H1 (cell line): Measurements from ENCODE around the gene CADPS. TPM values are rescaled to one million over a fixed set of nuclear protein-coding genes. Genes with fewer than 3 reads are reported as not detected.

Experiments used
- CTCF ChIA-PET: fragments of 300-600 bp; sonication (Branson Sonifier 250); formaldehyde crosslinking; loops from one replicate; lab custom pipeline; 2021; ENCODE audit not compliant: partially characterized antibody; lab: Charles Lee
- POLR2A ChIA-PET: fragments of 300-600 bp; sonication (Branson Sonifier 250); formaldehyde crosslinking; loops from one replicate; lab custom pipeline; 2021; ENCODE audit warnings: inconsistent platforms; ENCODE audit not compliant: partially characterized antibody; lab: Charles Lee
- DNase-seq, 2 experiments: peaks; one replicate each; pipeline versions ENCODE4 v3.0.0 to v3.0.0-alpha.2; 2010 to 2022; ENCODE audit warnings: low spot score in 2 of 2, low read depth in 1 of 2, mixed read lengths in 1 of 2
- FAIRE-seq: peaks from 2 replicates; lab custom pipeline; 2011; peaks lifted over from hg19 to GRCh38; lab: Jason Lieb, UNC
- H2AFZ ChIP-seq: 2 replicates; pipeline ENCODE4 v1.8.1; 2012; ENCODE audit warnings: low read length, inconsistent platforms
- H2AK5ac ChIP-seq: 2 replicates; pipeline ENCODE4 v1.6.1; 2013; ENCODE audit warnings: low read depth, low read length
- H2BK120ac ChIP-seq: replicated peaks from 2 replicates; pipeline ENCODE3; 2013; ENCODE audit warnings: low read depth, low read length, inconsistent platforms
- H2BK12ac ChIP-seq: 2 replicates; pipeline ENCODE4 v1.6.1; 2013; ENCODE audit warnings: low read depth, low read length
- H2BK15ac ChIP-seq: 2 replicates; pipeline ENCODE4 v1.6.1; 2013; ENCODE audit warnings: low read length
- H2BK20ac ChIP-seq: 2 replicates; pipeline ENCODE4 v1.6.1; 2013; ENCODE audit warnings: low read length
- H2BK5ac ChIP-seq: 2 replicates; pipeline ENCODE4 v1.6.1; 2013; ENCODE audit warnings: low read depth, low read length
- H3K14ac ChIP-seq: 2 replicates; pipeline ENCODE4 v1.6.1; 2013; ENCODE audit warnings: inconsistent platforms; ENCODE audit not compliant: insufficient read length
- H3K18ac ChIP-seq: 2 replicates; pipeline ENCODE4 v1.6.1; 2013; ENCODE audit warnings: low read length; ENCODE audit errors: extremely low read depth
- H3K23ac ChIP-seq: 2 replicates; pipeline ENCODE4 v1.6.1; 2013; ENCODE audit warnings: inconsistent platforms; ENCODE audit not compliant: insufficient read length
- H3K23me2 ChIP-seq: 2 replicates; pipeline ENCODE4 v1.6.1; 2013; ENCODE audit warnings: low read depth, low read length
- H3K27ac ChIP-seq: 2 replicates; pipeline ENCODE4 v1.6.1; 2011; ENCODE audit warnings: low read depth, low read length, inconsistent platforms
- H3K27me3 ChIP-seq, 4 experiments: replicated peaks in 1 of 4; 1 replicate in 1 of 4; 2 replicates in 3 of 4; pipeline versions ENCODE4 v1.6.1 to v1.8.1; 2011 to 2013; ENCODE audit warnings: low read length in 3 of 4, mild to moderate bottlenecking in 3 of 4, inconsistent platforms in 2 of 4, mixed read lengths in 2 of 4, moderate library complexity in 1 of 4; ENCODE audit not compliant: control insufficient read depth in 3 of 4, insufficient read depth in 3 of 4; ENCODE audit errors: extremely low read depth in 1 of 4
- H3K36me3 ChIP-seq, 4 experiments: 2 replicates each; pipeline versions ENCODE4 v1.6.1 to v1.8.1; 2011 to 2013; ENCODE audit warnings: mild to moderate bottlenecking in 4 of 4, low read length in 3 of 4, moderate library complexity in 2 of 4, control low read depth in 1 of 4, inconsistent platforms in 1 of 4; ENCODE audit not compliant: insufficient read depth in 4 of 4, control insufficient read depth in 2 of 4
- H3K4ac ChIP-seq: replicated peaks from 2 replicates; pipeline ENCODE3; 2013; ENCODE audit warnings: low read length, low read depth, mixed read lengths, inconsistent platforms; ENCODE audit not compliant: insufficient read length
- H3K4me1 ChIP-seq, 4 experiments: replicated peaks in 1 of 4; 1 replicate in 1 of 4; 2 replicates in 3 of 4; pipeline versions ENCODE4 v1.6.1 to v1.8.1; 2011 to 2013; ENCODE audit warnings: low read length in 3 of 4, inconsistent platforms in 2 of 4, mixed read lengths in 1 of 4; ENCODE audit not compliant: insufficient read depth in 4 of 4, control insufficient read depth in 3 of 4
- H3K4me2 ChIP-seq, 2 experiments: 2 replicates each; pipeline versions ENCODE4 v1.6.1 to v1.8.1; 2011 to 2013; ENCODE audit warnings: low read depth in 2 of 2, low read length in 2 of 2, control low read depth in 1 of 2, inconsistent platforms in 1 of 2, mild to moderate bottlenecking in 1 of 2; ENCODE audit not compliant: insufficient read depth in 1 of 2
- H3K4me3 ChIP-seq, 4 experiments: fragments of 200-600, 300-600 bp in 1 of 4; sonication (generic), shearing (Covaris generic), sonication (Bioruptor Twin) in 1 of 4; 2 replicates each; pipeline versions ENCODE4 v1.5.1 to v1.8.1; 2011 to 2016; ENCODE audit warnings: low read length in 4 of 4, low read depth in 3 of 4, control low read depth in 2 of 4, inconsistent platforms in 2 of 4, mild to moderate bottlenecking in 2 of 4, mixed read lengths in 1 of 4, moderate library complexity in 1 of 4; ENCODE audit not compliant: insufficient read depth in 2 of 4; ENCODE audit errors: extremely low read depth in 1 of 4
- H3K56ac ChIP-seq: replicated peaks from 2 replicates; pipeline ENCODE3; 2013; ENCODE audit warnings: low read depth, mild to moderate bottlenecking, mixed read lengths, low read length, inconsistent platforms; ENCODE audit not compliant: insufficient read length
- H3K79me1 ChIP-seq: 2 replicates; pipeline ENCODE4 v1.6.1; 2013; ENCODE audit warnings: low read depth, low read length, control low read depth
- H3K79me2 ChIP-seq, 2 experiments: 2 replicates each; pipeline versions ENCODE4 v1.6.1 to v1.8.1; 2012 to 2013; ENCODE audit warnings: low read length in 2 of 2, mild to moderate bottlenecking in 2 of 2, inconsistent platforms in 1 of 2; ENCODE audit not compliant: insufficient read depth in 2 of 2, control insufficient read depth in 1 of 2
- H3K9ac ChIP-seq, 4 experiments: replicated peaks in 1 of 4; 1 replicate in 1 of 4; 2 replicates in 3 of 4; pipeline versions ENCODE4 v1.6.1 to v1.8.1; 2011 to 2013; ENCODE audit warnings: low read depth in 3 of 4, low read length in 3 of 4, control low read depth in 2 of 4, mild to moderate bottlenecking in 2 of 4, moderate library complexity in 2 of 4, inconsistent platforms in 1 of 4; ENCODE audit errors: extremely low read depth in 1 of 4
- H3K9me3 ChIP-seq, 2 experiments: 2 replicates each; pipeline versions ENCODE4 v1.6.1 to v1.8.1; 2012 to 2013; ENCODE audit warnings: mild to moderate bottlenecking in 2 of 2, moderate library complexity in 2 of 2, control low read depth in 1 of 2, inconsistent platforms in 1 of 2, low read depth in 1 of 2, low read length in 1 of 2, mixed read lengths in 1 of 2; ENCODE audit not compliant: insufficient read depth in 2 of 2
- H4K20me1 ChIP-seq, 2 experiments: replicated peaks in 1 of 2; 2 replicates each; pipeline versions ENCODE3 to v1.8.1; 2011 to 2013; ENCODE audit warnings: inconsistent platforms in 2 of 2, low read length in 2 of 2, mild to moderate bottlenecking in 1 of 2; ENCODE audit not compliant: insufficient read depth in 2 of 2, control insufficient read depth in 1 of 2
- H4K5ac ChIP-seq: 2 replicates; pipeline ENCODE4 v1.6.1; 2013; ENCODE audit warnings: low read length, low read depth, mixed read lengths, inconsistent platforms; ENCODE audit not compliant: insufficient read length
- H4K8ac ChIP-seq: 2 replicates; pipeline ENCODE4 v1.8.0; 2013; ENCODE audit warnings: mild to moderate bottlenecking, moderate library complexity, low read length, inconsistent platforms; ENCODE audit not compliant: insufficient read depth; ENCODE audit errors: extremely low read depth
- H4K91ac ChIP-seq: replicated peaks from 2 replicates; pipeline ENCODE3; 2013; ENCODE audit warnings: low read length, mixed read lengths, inconsistent platforms; ENCODE audit not compliant: insufficient read length
- EP300 ChIP-seq, 2 experiments: IDR thresholded peaks; 1 replicate in 1 of 2; 2 replicates in 1 of 2; pipeline ENCODE4 v1.6.1; 2011 to 2012; ENCODE audit warnings: low read depth in 2 of 2, low read length in 2 of 2, mild to moderate bottlenecking in 2 of 2, borderline replicate concordance in 1 of 2, inconsistent platforms in 1 of 2, moderate library complexity in 1 of 2
- GTF2F1 ChIP-seq: IDR thresholded peaks from 2 replicates; pipeline ENCODE4 v1.6.1; 2012; ENCODE audit warnings: low read depth, low read length, improper control_type of control experiment, borderline replicate concordance
- WGBS, 2 experiments: shearing (Covaris generic) in 1 of 2; methylation state at CpG; one replicate each; pipeline versions ENCODE4 v1.1.6 to v1.1.7; 2013 to 2015; ENCODE audit warnings: low lambda C conversion rate in 2 of 2, mixed read lengths in 2 of 2, inconsistent platforms in 1 of 2, low coverage in 1 of 2, missing lambda C conversion rate in 1 of 2; ENCODE audit not compliant: insufficient replicate concordance in 2 of 2, insufficient coverage in 1 of 2, insufficient read length in 1 of 2; ENCODE audit errors: extremely low coverage in 1 of 2, missing lambda C conversion rate in 1 of 2; 5-methylcytosine and 5-hydroxymethylcytosine counted together
- polyA plus RNA-seq, 7 experiments: library from polyadenylated mRNA; depleted of rRNA in 3 of 7; stranded (reverse) in 5 of 7; unstranded in 2 of 7; fragments of >200 nt in 5 of 7; fragments of 200-250 nt in 2 of 7; gene quantifications; 1 replicate in 5 of 7; 2 replicates in 1 of 7; 4 replicates in 1 of 7; pipeline versions ENCODE4 v1.2.1 to v1.2.3, GENCODE V29; 2011 to 2013; ENCODE audit warnings: missing spikeins in 2 of 7, mixed read lengths in 2 of 7
- total RNA-seq: library from RNA; stranded (reverse); fragmentation: NEBNext Ultra II Directional; extraction: Animal tissue kit (Norgen Biotek cat#: 25700); gene quantifications from 2 replicates; pipeline ENCODE4 v1.2.1, GENCODE V29; 2021

The CADPS gene
- total and polyA plus RNA-seq, 2 of the 8 experiments (the other 6 are each of a cell fraction or from before 2014, with no cell fraction given), result 7.1 to 10.2 TPM

DNA sequence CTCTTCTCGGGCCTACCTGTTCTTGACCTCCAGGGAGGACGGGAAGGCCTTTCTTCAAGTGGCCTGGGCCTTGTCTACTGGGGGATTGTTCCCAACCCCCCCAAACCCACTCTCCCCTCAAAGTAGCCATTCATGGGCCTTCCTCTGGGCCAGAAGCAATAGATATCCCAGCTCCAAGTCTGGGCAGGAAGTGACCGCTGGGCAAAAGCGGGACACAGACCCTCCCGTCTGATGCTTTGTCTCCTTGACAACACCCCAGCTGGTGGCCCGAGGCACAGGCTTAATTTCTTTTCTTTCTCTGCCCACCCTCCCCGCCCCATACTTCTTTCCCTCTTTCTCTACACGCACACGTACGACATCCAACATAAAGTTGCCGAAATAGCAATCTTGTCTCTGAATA is 460.4 kb downstream of the CADPS start:
- H3K4me2 ChIP-seq, result peak overlapping the region; percentile 52 to 66
- H3K56ac ChIP-seq, result no peak overlapping the region
- FAIRE-seq (peak; percentile 24), DNase-seq (peak in 1 of 2 experiments; percentile 59)
- no peaks in the 10 kb centered on the region for H3K36me3 ChIP-seq
- no peak overlapping the region for H2BK120ac ChIP-seq
- H3K4me3 ChIP-seq, result peak overlapping the region in 3 of 4 experiments; percentile 22 to 55 (median 34); a peak in 4 of 8 replicates
- no peaks in the 10 kb centered on the region for H3K79me2 ChIP-seq
- H3K79me1 ChIP-seq, result no peaks in the 10 kb centered on the region
- H4K91ac ChIP-seq, result no peak overlapping the region
- no peak overlapping the region; the same call in 1 of the 2 replicates for H2BK5ac ChIP-seq
- no peak overlapping the region for H2AFZ ChIP-seq
- no peak overlapping the region for H2BK12ac ChIP-seq
- H3K27ac ChIP-seq, result no peak overlapping the region
- H2AK5ac ChIP-seq, result no peak overlapping the region
- peaks cover 4% of the 10 kb centered on the region; the same call in 1 of the 2 replicates for H3K23me2 ChIP-seq
- TF ChIP-seq EP300 (IDR thresholded peaks at IDR 0.05; ENCODE audit: borderline replicate concordance in 1 of 2, low read depth in 2 of 2, low read length in 2 of 2) (0 out of 3 replicates have a peak, but pooled peaks of 1 of the 2 experiments have one; percentile 20), GTF2F1 (no peak)
- no peak overlapping the region for H3K9ac ChIP-seq
- H3K4me1 ChIP-seq, result peaks cover 5 to 19% (median 10%) of the 10 kb centered on the region in 4 experiments
- H3K18ac ChIP-seq, result no peak overlapping the region
- H2BK15ac ChIP-seq, result no peak overlapping the region
- H3K14ac ChIP-seq, result no peak overlapping the region
- H4K8ac ChIP-seq, result no peak overlapping the region
- 18% methylated on average over 9 of the region's 11 CpGs; no CpG with 5 or more reads in 1 of the 2 experiments for WGBS, 2 experiments
- H2BK20ac ChIP-seq, result peak overlapping the region; percentile 23; the same call in 1 of the 2 replicates
- no peak overlapping the region for H4K5ac ChIP-seq
- POLR2A ChIA-PET, result interaction anchor here (1.1 to 1.6 kb wide), 5 partner anchors 17 to 63 kb away, joined by 3 to 7 read pairs (median 3); no protein-coding TSS in a partner anchor
- CTCF ChIA-PET, result interaction anchor here (0.8 to 1.8 kb wide), 7 partner anchors 9 to 146 kb away, joined by 3 to 11 read pairs (median 5); no protein-coding TSS in a partner anchor
- no peak overlapping the region for H3K4ac ChIP-seq
- H3K23ac ChIP-seq, result no peak overlapping the region
- peaks cover 0 to 29% (median 12%) of the 10 kb centered on the region in 4 experiments; a peak in 3 of 7 replicates for H3K27me3 ChIP-seq
- no peaks in the 10 kb centered on the region for H3K9me3 ChIP-seq
- H4K20me1 ChIP-seq, result no peaks in the 10 kb centered on the region
